Activated CD4-positive, CD25-positive, alpha-beta regulatory T cell (primary cell): Measurements from ENCODE around the gene LRPAP1.

ENCODE experiments used
- DNase-seq, 4 experiments: peaks; one replicate each; lab custom pipeline; 2025; lab: John Stamatoyannopoulos, UW

LRPAP1 gene

GRCh38 chr4:3500634-3501101 lies 31.6 kb downstream of the LRPAP1 start:
- DNase-seq: no peak

DNA sequence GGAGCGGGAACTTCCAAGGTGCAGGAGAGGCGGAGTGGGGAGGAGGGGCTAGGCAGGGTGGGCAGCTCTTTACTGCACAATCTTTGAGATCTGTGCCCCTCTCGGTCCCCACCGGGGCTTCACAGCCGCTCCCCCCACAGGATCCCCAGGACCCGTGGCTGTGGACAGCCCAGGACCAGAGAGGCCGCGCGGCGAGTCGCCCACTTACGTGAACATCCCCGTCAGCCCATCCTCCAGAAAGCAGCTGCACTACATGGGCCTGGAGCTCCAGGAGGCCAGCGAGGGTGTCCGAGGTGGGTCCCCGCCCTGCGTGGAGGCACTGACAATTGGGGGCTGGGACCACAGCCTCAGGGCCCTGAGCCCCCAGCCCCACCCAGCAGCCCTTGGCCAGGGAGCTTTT lies 32.1 kb downstream of the LRPAP1 start:
- DNase-seq: no peak

DNA sequence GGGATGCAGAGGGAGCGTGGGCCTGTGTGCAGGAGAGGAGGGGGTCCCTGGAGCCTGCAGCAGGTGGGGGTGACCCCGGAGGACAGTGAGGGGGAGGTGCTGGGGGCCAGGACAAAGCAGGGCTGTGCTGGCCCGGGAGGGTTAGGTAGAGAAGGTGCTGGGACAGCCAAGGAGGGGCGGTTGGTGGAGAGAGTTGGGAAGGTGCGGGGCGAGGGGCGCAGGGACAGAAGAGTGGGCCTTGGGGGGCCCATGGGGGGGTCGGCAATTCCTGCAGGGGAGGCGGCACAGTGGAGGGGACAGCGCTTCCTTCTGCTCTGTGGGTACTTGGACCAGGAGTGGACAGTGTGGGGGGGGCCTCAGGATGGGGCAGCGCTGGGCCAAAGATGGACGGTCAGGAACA lies 32.5 kb downstream of the LRPAP1 start:
- DNase-seq: no peak

GRCh38 chr4:3498901-3499510 lies 33.2 kb downstream of the LRPAP1 start:
- no peak for DNase-seq

GRCh38 chr4:3498407-3498806 lies 33.8 kb downstream of the LRPAP1 start:
- no peak for DNase-seq

- no peak for DNase-seq
Observed at GRCh38 chr4:3497523-3498389, 34.5 kb downstream of the LRPAP1 start.

GRCh38 chr4:3497095-3497494 lies 35.1 kb downstream of the LRPAP1 start:
- DNase-seq: no peak

- no peak for DNase-seq
Observed at GRCh38 chr4:3496021-3496420, 36.2 kb downstream of the LRPAP1 start.

GRCh38 chr4:3495204-3495975 lies 36.8 kb downstream of the LRPAP1 start:
- no peak for DNase-seq

DNA sequence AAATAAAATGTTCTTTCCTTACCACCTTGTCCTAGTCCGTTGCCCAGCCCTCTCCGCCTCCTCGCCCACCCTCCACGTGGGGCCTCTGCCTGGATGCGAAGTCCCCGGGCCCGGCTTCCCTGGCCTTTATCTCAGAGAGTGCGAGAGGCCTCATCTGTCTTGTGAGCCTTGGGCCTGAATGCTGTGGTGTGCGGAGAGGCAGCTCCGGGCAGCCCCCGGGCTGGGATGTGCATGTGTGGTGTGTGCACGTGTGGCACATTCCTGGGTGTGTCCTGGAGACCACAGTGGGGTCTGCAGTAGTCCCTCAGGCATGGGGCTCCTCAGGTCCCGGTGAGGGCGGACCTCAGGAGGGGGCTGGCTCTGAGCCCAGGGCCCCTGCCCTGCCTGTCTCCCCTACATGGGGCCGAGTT lies 37.8 kb downstream of the LRPAP1 start:
- no peak for DNase-seq

GRCh38 chr4:3493720-3494461 lies 38.3 kb downstream of the LRPAP1 start:
- DNase-seq: no peak

GRCh38 chr4:3492741-3493719 lies 39.2 kb downstream of the LRPAP1 start:
- no peak for DNase-seq

GRCh38 chr4:3491681-3492405 lies 40.4 kb downstream of the LRPAP1 start:
- no peak for DNase-seq

GRCh38 chr4:3489451-3489962 lies 42.7 kb downstream of the LRPAP1 start:
- DNase-seq: no peak

DNA sequence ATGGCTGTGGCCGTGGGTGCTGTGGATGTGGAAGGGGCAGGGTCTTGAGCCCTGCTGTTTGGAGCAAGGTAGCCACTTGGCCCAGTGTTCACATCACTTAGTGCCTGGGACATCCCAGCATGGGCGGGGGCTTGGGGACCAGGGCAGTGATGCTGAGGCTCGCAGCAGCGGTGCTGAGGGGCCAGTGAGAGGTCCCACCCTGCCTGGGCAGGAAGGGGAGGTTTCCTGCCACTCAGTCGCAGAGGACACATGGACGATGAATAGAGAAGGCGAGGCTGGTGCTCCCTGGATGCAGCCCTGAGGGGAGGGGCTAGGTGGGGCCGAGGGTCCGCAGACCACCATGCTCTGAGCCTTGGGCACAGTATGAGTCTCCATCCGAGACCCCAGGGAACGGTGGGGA lies 43.4 kb downstream of the LRPAP1 start:
- DNase-seq: no peak

DNA sequence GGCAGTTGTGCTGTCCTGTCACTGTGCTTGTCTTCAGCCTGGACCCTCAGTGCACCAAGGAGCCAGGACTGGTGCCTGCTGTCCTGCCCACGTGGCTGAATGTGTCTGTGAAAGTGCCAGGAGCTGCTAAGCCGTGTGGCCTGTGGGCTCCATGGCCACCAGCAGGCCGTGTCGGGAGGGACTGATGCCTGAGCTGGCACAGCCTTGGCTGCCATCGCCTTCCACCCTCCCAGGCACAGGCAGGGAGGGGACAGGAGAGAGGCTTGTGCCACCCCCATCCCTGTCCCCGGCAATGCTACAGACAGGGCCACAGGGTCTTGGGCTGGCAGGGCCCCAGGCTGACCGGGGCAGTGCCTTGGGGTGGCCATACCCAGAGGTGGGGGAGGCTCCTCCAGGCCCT lies 44.4 kb downstream of the LRPAP1 start:
- DNase-seq: no peak

DNA sequence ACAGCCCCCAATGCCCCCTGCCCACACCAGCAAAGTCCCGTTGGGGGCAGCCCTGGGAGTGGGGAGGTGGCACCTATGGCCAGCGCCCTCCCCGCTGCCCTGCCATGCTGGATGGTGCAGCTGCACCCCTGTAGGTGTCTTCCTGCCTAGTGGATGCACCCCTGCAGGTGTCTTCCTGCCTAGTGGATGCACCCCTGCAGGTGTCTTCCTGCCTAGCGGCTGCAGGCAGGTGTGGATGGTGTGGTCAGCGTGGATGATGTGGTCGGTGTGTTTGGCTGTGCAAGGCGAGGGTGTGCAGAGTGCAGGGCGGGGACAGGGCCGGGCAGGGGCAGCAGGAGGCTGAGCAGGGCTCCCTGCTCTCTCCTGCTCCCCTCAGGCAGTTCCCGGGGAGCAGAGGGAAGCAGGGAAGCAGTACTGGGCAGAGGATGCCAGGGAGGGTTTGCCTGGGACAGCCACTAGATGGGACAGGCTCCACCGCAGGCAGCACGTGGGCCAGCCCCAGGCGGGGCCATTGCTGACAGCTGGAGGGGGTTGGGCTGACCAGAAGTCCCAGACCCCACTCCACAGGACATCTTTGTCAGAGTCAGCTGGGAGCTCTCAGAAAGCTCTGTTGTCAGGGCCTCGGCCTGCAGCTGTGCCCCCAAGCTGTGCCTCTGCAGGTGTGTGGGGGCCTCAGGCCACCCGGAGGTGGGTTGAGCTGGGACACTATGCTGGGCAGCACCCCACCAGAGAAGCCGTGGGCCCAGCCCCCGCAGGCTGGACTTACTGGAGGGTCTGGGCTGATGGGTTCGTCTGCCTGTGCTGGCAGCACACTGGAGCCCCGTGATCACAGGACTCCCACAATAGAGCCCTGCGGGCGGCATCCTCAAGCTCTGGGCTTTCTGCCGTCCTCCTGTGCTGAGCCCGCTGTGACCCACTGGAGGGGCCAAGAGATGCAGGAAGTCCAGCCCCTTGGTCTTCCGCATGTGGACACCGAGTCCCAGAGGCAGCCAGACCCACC lies 45.4 kb downstream of the LRPAP1 start:
- DNase-seq: no peak

GRCh38 chr4:3485886-3486540 lies 46.2 kb downstream of the LRPAP1 start:
- DNase-seq: no peak
